Breast epithelium (tissue), 4 donors: ENCODE results near the gene UNK. TPM values are rescaled to one million over a fixed set of nuclear protein-coding genes. Genes with fewer than 3 reads are reported as not detected.
"Not testable (repeated sequence)": the region's sequence is repeated elsewhere in the genome, so short reads cannot be mapped to it uniquely, and the experiment has no call there.

Source experiments
- DNase-seq, 2 donors: peaks; one replicate each; pipeline ENCODE4 v3.0.0-alpha.2; 2019; ENCODE audit warnings: low spot score in 2 of 2
- H3K27ac ChIP-seq, 2 donors: fragments of 200-600 bp; sonication (generic) in 1 of 2; one replicate each; pipeline ENCODE4 v1.5.1; 2016 to 2019; ENCODE audit warnings: mild to moderate bottlenecking in 1 of 2
- H3K27me3 ChIP-seq, 2 donors: fragments of 200-600 bp; sonication (generic) in 1 of 2; one replicate each; pipeline versions ENCODE4 v1.5.1 to v1.6.0; 2017 to 2019; ENCODE audit warnings: control low read depth in 1 of 2, mild to moderate bottlenecking in 1 of 2
- H3K36me3 ChIP-seq: fragments of 200-600 bp; one replicate; pipeline ENCODE4 v1.5.1; 2019
- H3K4me1 ChIP-seq, 2 donors: fragments of 200-600 bp; sonication (generic); one replicate each; pipeline ENCODE4 v1.5.1; 2016 to 2019; ENCODE audit warnings: control low read depth in 1 of 2
- H3K4me3 ChIP-seq, 3 donors: fragments of 200-600 bp; sonication (generic); 1 replicate in 2 of 3; 2 replicates in 1 of 3; pipeline ENCODE4 v1.5.1; 2016 to 2019; ENCODE audit warnings: mild to moderate bottlenecking in 3 of 3, moderate library complexity in 2 of 3
- H3K9me3 ChIP-seq, 2 donors: fragments of 200-600 bp; sonication (generic) in 1 of 2; one replicate each; pipeline ENCODE4 v1.5.1; 2016 to 2019; ENCODE audit warnings: control low read depth in 1 of 2
- CTCF ChIP-seq, 3 donors: fragments of 450-650 bp; IDR thresholded peaks; one replicate each; pipeline ENCODE4 v1.5.1; 2016 to 2017; ENCODE audit warnings: antibody characterized with exemption in 3 of 3, mild to moderate bottlenecking in 3 of 3, moderate library complexity in 3 of 3
- POLR2A ChIP-seq: fragments of 450-650 bp; IDR thresholded peaks from one replicate; pipeline ENCODE4 v1.6.1; 2016; ENCODE audit warnings: antibody characterized with exemption, mild to moderate bottlenecking, moderate library complexity
- POLR2AphosphoS5 ChIP-seq, 3 donors: sonication (generic); formaldehyde crosslinking; IDR thresholded peaks; one replicate each; pipeline ENCODE4 v1.6.1; 2017; ENCODE audit warnings: antibody characterized with exemption in 3 of 3
- intact Hi-C: fragments of 100-400 bp; cut with DNase I; formaldehyde crosslinking; loops from one replicate; pipeline ENCODE4 v1.15.1; 2023; ENCODE audit warnings: low total_unique reads
- total RNA-seq, 3 donors: library from RNA; depleted of rRNA; stranded (reverse); fragments of >200 nt; gene quantifications; one replicate each; pipeline ENCODE4 v1.1.0, GENCODE V29; 2016

The UNK gene
- total RNA-seq, 3 donors from 2014 or later = 18.7 to 43.3 (median 28.5) TPM

- Histone ChIP-seq H3K27me3 (no peaks in the 10 kb centered on the region), H3K36me3 (peaks cover 4% of the 10 kb centered on the region), H3K4me1 (peaks cover 9 to 18% of the 10 kb centered on the region in 2 donors), H3K9me3 (no peaks in the 10 kb centered on the region), H3K27ac (peak overlapping the region; percentile 81 to 92), H3K4me3 (peak overlapping the region in 1 of 3 donors; percentile 2)
- intact Hi-C loops = no loop called here
- TF ChIP-seq CTCF (IDR thresholded peaks at IDR 0.05) (no peak), POLR2A (no peak), POLR2AphosphoS5 (IDR thresholded peaks at IDR 0.05) (no peak)
- DNase-seq = no peak
These were observed 23.9 kb downstream of the UNK start for GRCh38 chr17:75808549-75808904.

GRCh38 chr17:75808905-75809621, 24.5 kb downstream of the UNK start:
- TF ChIP-seq POLR2AphosphoS5 (IDR thresholded peaks at IDR 0.05) = peak in 1 of 3 donors; percentile 17
- TF ChIP-seq POLR2A = no peak
- no peak for TF ChIP-seq CTCF (IDR thresholded peaks at IDR 0.05)
- Histone ChIP-seq H3K4me3 (peak overlapping the region in 1 of 3 donors; percentile 40), H3K9me3 (no peaks in the 10 kb centered on the region), H3K27ac (peak overlapping the region; percentile 81 to 92), H3K4me1 (peaks cover 9 to 18% of the 10 kb centered on the region in 2 donors), H3K27me3 (no peaks in the 10 kb centered on the region), H3K36me3 (peaks cover 4% of the 10 kb centered on the region)
- intact Hi-C loops = no loop called here
- peak; percentile 54 to 61 for DNase-seq

- DNase-seq = peak in 1 of 2 donors; percentile 50
- H3K4me3 ChIP-seq = peak overlapping the region in 1 of 3 donors; percentile 40
- TF ChIP-seq POLR2AphosphoS5 (IDR thresholded peaks at IDR 0.05) (no peak), CTCF (IDR thresholded peaks at IDR 0.05) (no peak), POLR2A (no peak)
- peaks cover 9 to 18% of the 10 kb centered on the region in 2 donors for H3K4me1 ChIP-seq
- no peaks in the 10 kb centered on the region for H3K9me3 ChIP-seq
- H3K27ac ChIP-seq = peak overlapping the region; percentile 81 to 92
- peaks cover 4% of the 10 kb centered on the region for H3K36me3 ChIP-seq
- intact Hi-C loops = no loop called here
- H3K27me3 ChIP-seq = no peaks in the 10 kb centered on the region
These were observed 25.1 kb downstream of the UNK start for GRCh38 chr17:75809631-75810111.

- no peak overlapping the region for H3K4me3 ChIP-seq
- DNase-seq = peak in 1 of 2 donors; percentile 12
- H3K27ac ChIP-seq = peak overlapping the region; percentile 81 to 92
- no peaks in the 10 kb centered on the region for H3K27me3 ChIP-seq
- TF ChIP-seq POLR2A (no peak), POLR2AphosphoS5 (IDR thresholded peaks at IDR 0.05) (no peak), CTCF (IDR thresholded peaks at IDR 0.05) (no peak)
- peaks cover 9 to 18% of the 10 kb centered on the region in 2 donors for H3K4me1 ChIP-seq
- intact Hi-C loops = no loop called here
- H3K9me3 ChIP-seq = no peaks in the 10 kb centered on the region
- peaks cover 4% of the 10 kb centered on the region for H3K36me3 ChIP-seq
These were observed 25.6 kb downstream of the UNK start for GRCh38 chr17:75810216-75810615.

- H3K27me3 ChIP-seq, DNase-seq, H3K9me3 ChIP-seq, H3K36me3 ChIP-seq, H3K4me3 ChIP-seq, intact Hi-C loops: not testable (repeated sequence)
- Histone ChIP-seq H3K4me1 (peaks cover 9 to 18% of the 10 kb centered on the region in 2 donors), H3K27ac (peak overlapping the region in 1 of 2 donors; percentile 62)
These were observed 26.1 kb downstream of the UNK start for GRCh38 chr17:75810756-75811155.
